HepG2 (cell line): ENCODE measurements around the gene FAM32A. TPM values are rescaled to one million over a fixed set of nuclear protein-coding genes. Genes with fewer than 3 reads are reported as not detected.

Experiments
- ATAC-seq: fragments of 200-7000 bp; cut with Tn5 transposase; 3 replicates; pipeline ENCODE4 v1.9.1; 2020; ENCODE audit warnings: mild to moderate bottlenecking, moderate library complexity
- BruUV-seq: library from RNA; stranded (reverse); fragments of 400-500 nt; replicated peaks from 2 replicates; lab custom pipeline; 2021; lab: Mats Ljungman, UMichigan
- CTCF ChIA-PET: fragments of 300-600 bp; formaldehyde crosslinking; extraction: SDS; loops from one replicate; lab custom pipeline; 2021; ENCODE audit warnings: low total read pairs, inconsistent platforms, low intra/inter-chr PET ratio; lab: Yijun Ruan, JAX
- POLR2A ChIA-PET: fragments of 350-600 bp; sonication (Branson Sonifier 250); formaldehyde crosslinking; loops from one replicate; lab custom pipeline; 2020; ENCODE audit warnings: antibody characterized with exemption, inconsistent platforms; lab: Yijun Ruan, JAX
- DNase-seq: peaks from one replicate; pipeline ENCODE4 v3.0.0-alpha.2; 2015; ENCODE audit warnings: low spot score
- FAIRE-seq: peaks from 3 replicates; lab custom pipeline; 2011; peaks lifted over from hg19 to GRCh38; lab: Jason Lieb, UNC
- H2AFZ ChIP-seq: one replicate; pipeline ENCODE4 v1.6.1; 2011; ENCODE audit warnings: low read length, inconsistent platforms
- H3K27ac ChIP-seq: fragments of 300-600 bp; 3 replicates; pipeline ENCODE4 v1.8.0; 2011; ENCODE audit warnings: mixed run types, mild to moderate bottlenecking, mixed read lengths, low read length, inconsistent platforms; ENCODE audit not compliant: insufficient read depth; ENCODE audit errors: extremely low read length
- H3K27me3 ChIP-seq, 2 experiments: fragments of 200-600 bp in 1 of 2; 2 replicates in 1 of 2; 3 replicates in 1 of 2; pipeline versions ENCODE4 v1.6.0 to v1.8.0; 2011; ENCODE audit warnings: low read length in 2 of 2, mild to moderate bottlenecking in 2 of 2, moderate library complexity in 2 of 2, inconsistent platforms in 1 of 2; ENCODE audit not compliant: insufficient read depth in 2 of 2, control insufficient read depth in 1 of 2
- H3K36me3 ChIP-seq, 2 experiments: fragments of 200-600 bp in 1 of 2; replicated peaks in 1 of 2; 2 replicates in 1 of 2; 3 replicates in 1 of 2; pipeline versions ENCODE4 v1.5.1 to v1.8.0; 2011; ENCODE audit warnings: low read length in 2 of 2, inconsistent platforms in 1 of 2; ENCODE audit not compliant: insufficient read depth in 2 of 2, control insufficient read depth in 1 of 2
- H3K4me1 ChIP-seq: 2 replicates; pipeline ENCODE4 v1.5.1; 2012; ENCODE audit warnings: low read length, inconsistent platforms; ENCODE audit not compliant: insufficient read depth
- H3K4me2 ChIP-seq: 2 replicates; pipeline ENCODE4 v1.6.0; 2011; ENCODE audit warnings: low read depth, low read length, inconsistent platforms
- H3K4me3 ChIP-seq, 3 experiments: fragments of 200-600 bp in 1 of 3; sonication (generic), shearing (Covaris generic) in 1 of 3; replicated peaks in 1 of 3; 2 replicates each; pipeline ENCODE4 v1.5.1; 2011 to 2016; ENCODE audit warnings: low read length in 3 of 3, inconsistent platforms in 2 of 3, low read depth in 2 of 3, mild to moderate bottlenecking in 2 of 3, control low read depth in 1 of 3, mixed read lengths in 1 of 3; ENCODE audit not compliant: insufficient read depth in 1 of 3
- H3K79me2 ChIP-seq: one replicate; pipeline ENCODE4 v1.6.1; 2011; ENCODE audit warnings: low read length, inconsistent platforms; ENCODE audit not compliant: insufficient read depth
- H3K9ac ChIP-seq: 2 replicates; pipeline ENCODE4 v1.6.0; 2011; ENCODE audit warnings: mild to moderate bottlenecking, low read depth, low read length, inconsistent platforms; ENCODE audit not compliant: insufficient read depth
- H3K9me3 ChIP-seq: 2 replicates; pipeline ENCODE4 v1.5.1; 2012; ENCODE audit warnings: mild to moderate bottlenecking, low read length
- H4K20me1 ChIP-seq: 2 replicates; pipeline ENCODE4 v1.6.0; 2011; ENCODE audit warnings: inconsistent platforms, mild to moderate bottlenecking, low read length, moderate library complexity; ENCODE audit not compliant: insufficient read depth
- AGO2 ChIP-seq: fragments of 200-400 bp; formaldehyde crosslinking; optimal IDR thresholded peaks from 2 replicates; pipeline ENCODE3; 2017; ENCODE audit warnings: mild to moderate bottlenecking, low read depth, low read length, moderate library complexity
- AHR ChIP-seq: IDR thresholded peaks from 2 replicates; pipeline ENCODE4 v1.6.1; 2018; ENCODE audit warnings: missing genetic modification reagents, missing compliant biosample characterization
- FOXO1 ChIP-seq: sonication (generic); formaldehyde crosslinking; IDR thresholded peaks from 2 replicates; pipeline ENCODE4 v1.4.0; 2020; ENCODE audit warnings: missing genetic modification reagents
- GPN1 ChIP-seq: sonication (generic); formaldehyde crosslinking; IDR thresholded peaks from 2 replicates; pipeline ENCODE4 v1.5.1; 2020; ENCODE audit warnings: missing genetic modification reagents, borderline replicate concordance
- HMGA1 ChIP-seq: sonication (generic); formaldehyde crosslinking; conservative IDR thresholded peaks from 2 replicates; pipeline ENCODE4 v1.4.0; 2020; ENCODE audit warnings: missing genetic modification reagents
- KLF9 ChIP-seq: IDR thresholded peaks from 2 replicates; pipeline ENCODE4 v1.6.1; 2016; ENCODE audit warnings: low read depth
- MTF2 ChIP-seq: sonication (generic); formaldehyde crosslinking; IDR thresholded peaks from 2 replicates; pipeline ENCODE4 v1.5.0; 2020; ENCODE audit warnings: missing genetic modification reagents, borderline replicate concordance
- NCOA2 ChIP-seq: sonication (generic); formaldehyde crosslinking; IDR thresholded peaks from 2 replicates; pipeline ENCODE4 v1.8.0; 2022; ENCODE audit warnings: inconsistent platforms
- NFIC ChIP-seq: IDR thresholded peaks from 2 replicates; pipeline ENCODE4 v1.6.1; 2012; ENCODE audit warnings: mild to moderate bottlenecking, low read length, inconsistent platforms
- RARG ChIP-seq: sonication (generic); formaldehyde crosslinking; IDR thresholded peaks from 2 replicates; pipeline ENCODE4 v1.4.0; 2020; ENCODE audit warnings: low read depth, mild to moderate bottlenecking, missing genetic modification reagents
- SMYD3 ChIP-seq: sonication (generic); formaldehyde crosslinking; IDR thresholded peaks from 2 replicates; pipeline ENCODE4 v1.8.1; 2023; ENCODE audit warnings: mild to moderate bottlenecking, missing genetic modification reagents
- STAG1 ChIP-seq: sonication (generic); formaldehyde crosslinking; IDR thresholded peaks from 2 replicates; pipeline ENCODE4 v1.4.0; 2020; ENCODE audit warnings: missing genetic modification reagents
- ZC3H4 ChIP-seq: sonication (generic); formaldehyde crosslinking; IDR thresholded peaks from 2 replicates; pipeline ENCODE4 v1.4.0; 2020; ENCODE audit warnings: missing genetic modification reagents, borderline replicate concordance
- ZNF20 ChIP-seq: sonication (generic); formaldehyde crosslinking; IDR thresholded peaks from 2 replicates; pipeline ENCODE4 v1.4.0; 2020; ENCODE audit warnings: mild to moderate bottlenecking, moderate library complexity, missing genetic modification reagents
- ZNF329 ChIP-seq: sonication (generic); formaldehyde crosslinking; IDR thresholded peaks from 2 replicates; pipeline ENCODE4 v1.9.0; 2021; ENCODE audit warnings: low read depth, mild to moderate bottlenecking, missing genetic modification reagents
- ZNF543 ChIP-seq: sonication (generic); formaldehyde crosslinking; IDR thresholded peaks from 2 replicates; pipeline ENCODE4 v1.4.0; 2020; ENCODE audit warnings: mild to moderate bottlenecking, missing genetic modification reagents
- ZNF879 ChIP-seq: sonication (generic); formaldehyde crosslinking; IDR thresholded peaks from 2 replicates; pipeline ENCODE4 v1.8.1; 2023; ENCODE audit warnings: missing genetic modification reagents
- WGBS: methylation state at CpG from one replicate; pipeline ENCODE4 v1.1.6; 2017; ENCODE audit warnings: low lambda C conversion rate; 5-methylcytosine and 5-hydroxymethylcytosine counted together
- in situ Hi-C: cut with HindIII; loops from 2 replicates; pipeline ENCODE4 v1.10.0; 2017; ENCODE audit warnings: low pct_unique_long_range_greater_than_20kb; ENCODE audit not compliant: extremely low pct_ligation_motif_present
- intact Hi-C: fragments of 100-400 bp; cut with micrococcal nuclease; formaldehyde crosslinking; loops from one replicate; pipeline ENCODE4 v1.10.0; 2022; ENCODE audit not compliant: unreplicated experiment
- polyA plus RNA-seq, 8 experiments: library from polyadenylated mRNA; depleted of rRNA in 3 of 8; stranded (reverse) in 7 of 8; unstranded in 1 of 8; fragments of >200 nt; fragmentation: Illumina TruSeq in 4 of 8; extraction: Trizol in 4 of 8; gene quantifications; 2 replicates each; pipeline versions ENCODE4 v1.2.1 to v1.2.3, GENCODE V29; 2011 to 2016; ENCODE audit warnings: low read depth in 4 of 8, missing spikeins in 1 of 8, mixed read lengths in 1 of 8; ENCODE audit not compliant: insufficient read depth in 1 of 8
- total RNA-seq, 5 experiments: library from RNA; depleted of rRNA; stranded (reverse); fragments of >200 nt; fragmentation: Illumina TruSeq; extraction: Trizol; gene quantifications; 2 replicates each; pipeline ENCODE4 v1.2.3, GENCODE V29; 2016; ENCODE audit warnings: low read depth in 1 of 5
- TF ChIP-seq, protein P1 (sequence below): IDR thresholded peaks from 2 replicates; pipeline ENCODE4 v1.6.1; 2016; ENCODE audit warnings: mild to moderate bottlenecking, missing biosample characterization, missing genetic modification reagents
- TF ChIP-seq, protein P2 (sequence below): sonication (generic); formaldehyde crosslinking; IDR thresholded peaks from 2 replicates; pipeline ENCODE4 v1.4.0; 2020; ENCODE audit warnings: missing genetic modification reagents
- TF ChIP-seq, protein P3 (sequence below): sonication (generic); formaldehyde crosslinking; IDR thresholded peaks from 2 replicates; pipeline ENCODE4 v1.5.1; 2020; ENCODE audit warnings: mild to moderate bottlenecking, missing genetic modification reagents, moderate library complexity
- TF ChIP-seq, protein P4 (sequence below): sonication (generic); formaldehyde crosslinking; IDR thresholded peaks from 2 replicates; pipeline ENCODE4 v1.9.0; 2021; ENCODE audit warnings: missing genetic modification reagents, mild to moderate bottlenecking, borderline replicate concordance
- TF ChIP-seq, protein P5 (sequence below): sonication (generic); formaldehyde crosslinking; IDR thresholded peaks from 2 replicates; pipeline ENCODE4 v1.5.0; 2020; ENCODE audit warnings: mild to moderate bottlenecking, missing genetic modification reagents, moderate library complexity

The FAM32A gene
- total and polyA plus RNA-seq, 2 of the 13 experiments (the other 11 are each of a cell fraction or from before 2014, with no cell fraction given) = 85.8 to 86.2 TPM

DNA sequence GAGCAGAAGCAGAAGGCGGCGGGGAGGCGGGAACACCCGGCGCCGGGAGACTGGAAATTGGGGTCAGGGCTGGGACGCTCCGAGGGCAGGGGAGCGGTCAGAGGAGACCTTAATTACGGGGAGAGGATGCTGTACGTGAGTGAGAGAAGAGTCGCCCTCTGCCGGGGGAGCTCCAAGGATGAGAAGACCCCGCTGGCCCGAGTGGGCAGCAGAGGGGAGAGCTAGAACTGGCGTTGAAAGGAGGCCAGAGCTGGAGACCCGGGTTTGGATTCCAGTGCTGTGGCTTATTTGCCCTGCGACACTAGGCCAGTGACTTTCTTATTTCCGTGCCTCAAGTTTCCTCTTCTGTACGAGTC is 536 bp downstream of the FAM32A start:
- ChIA-PET CTCF (interaction anchor here (1.3 to 1.8 kb wide), 3 partner anchors 123 to 557 kb away, joined by 3 to 6 read pairs (median 4); no protein-coding TSS in a partner anchor), POLR2A (interaction anchor here (0.8 to 2.5 kb wide), 18 partner anchors 10 to 513 kb away, joined by 3 to 44 read pairs (median 6); partner anchors contain the start of genes AP1M1, CYP4F11, CYP4F12 and HSH2D)
- peaks cover 18% of the 10 kb centered on the region for H3K79me2 ChIP-seq
- peak overlapping the region; percentile 73 for H3K27ac ChIP-seq
- DNase-seq = peak; percentile 39
- H3K4me1 ChIP-seq = peaks cover 26% of the 10 kb centered on the region
- H3K27me3 ChIP-seq = no peaks in the 10 kb centered on the region; a peak in 1 of 5 replicates
- peak; percentile 79 for ATAC-seq
- H2AFZ ChIP-seq = no peak overlapping the region
- peak overlapping the region; percentile 84 to 96 (median 95) for H3K4me3 ChIP-seq
- in situ Hi-C loops = no loop called here
- no peak for FAIRE-seq
- peak overlapping the region; percentile 78 for H3K4me2 ChIP-seq
- H3K9ac ChIP-seq = peak overlapping the region; percentile 81
- BruUV-seq = TSS peak; percentile 73
- H4K20me1 ChIP-seq = no peaks in the 10 kb centered on the region
- no peaks in the 10 kb centered on the region for H3K9me3 ChIP-seq
- intact Hi-C loops = loop anchor here (1.0 to 10.0 kb wide), 4 partner anchors 12 to 551 kb away; partner anchors contain the start of genes AP1M1 and RAB8A
- WGBS = 2% methylated on average over 19 of the region's 20 CpGs
- peaks cover 16 to 23% of the 10 kb centered on the region in 2 experiments for H3K36me3 ChIP-seq
- TF ChIP-seq, protein P1, sequence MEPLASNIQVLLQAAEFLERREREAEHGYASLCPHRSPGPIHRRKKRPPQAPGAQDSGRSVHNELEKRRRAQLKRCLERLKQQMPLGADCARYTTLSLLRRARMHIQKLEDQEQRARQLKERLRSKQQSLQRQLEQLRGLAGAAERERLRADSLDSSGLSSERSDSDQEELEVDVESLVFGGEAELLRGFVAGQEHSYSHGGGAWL (CRISPR knock-in tag) = no peak
- TF ChIP-seq KLF9 (CRISPR knock-in tag) (0 out of 2 replicates have a peak, but pooled peaks have one; percentile 5), MTF2 (CRISPR knock-in tag) (no peak), FOXO1 (CRISPR knock-in tag) (no peak), HMGA1 (CRISPR knock-in tag) (no peak), ZNF879 (CRISPR knock-in tag) (no peak), ZC3H4 (CRISPR knock-in tag) (no peak), GPN1 (CRISPR knock-in tag) (no peak), ZNF543 (0 out of 2 replicates have a peak, but pooled peaks have one; percentile 10), NFIC (no peak), NCOA2 (CRISPR knock-in tag) (0 out of 2 replicates have a peak, but pooled peaks have one; percentile 3), ZNF20 (CRISPR knock-in tag) (0 out of 2 replicates have a peak, but pooled peaks have one; percentile 2), RARG (CRISPR knock-in tag) (no peak), SMYD3 (CRISPR knock-in tag) (0 out of 2 replicates have a peak, but pooled peaks have one; percentile 3), AHR (CRISPR knock-in tag) (no peak), ZNF329 (CRISPR knock-in tag) (no peak), STAG1 (CRISPR knock-in tag) (peak; percentile 35), AGO2 (no peak)
- TF ChIP-seq, protein P2, sequence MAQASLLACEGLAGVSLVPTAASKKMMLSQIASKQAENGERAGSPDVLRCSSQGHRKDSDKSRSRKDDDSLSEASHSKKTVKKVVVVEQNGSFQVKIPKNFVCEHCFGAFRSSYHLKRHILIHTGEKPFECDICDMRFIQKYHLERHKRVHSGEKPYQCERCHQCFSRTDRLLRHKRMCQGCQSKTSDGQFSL (CRISPR knock-in tag) = no peak
- TF ChIP-seq, protein P3, sequence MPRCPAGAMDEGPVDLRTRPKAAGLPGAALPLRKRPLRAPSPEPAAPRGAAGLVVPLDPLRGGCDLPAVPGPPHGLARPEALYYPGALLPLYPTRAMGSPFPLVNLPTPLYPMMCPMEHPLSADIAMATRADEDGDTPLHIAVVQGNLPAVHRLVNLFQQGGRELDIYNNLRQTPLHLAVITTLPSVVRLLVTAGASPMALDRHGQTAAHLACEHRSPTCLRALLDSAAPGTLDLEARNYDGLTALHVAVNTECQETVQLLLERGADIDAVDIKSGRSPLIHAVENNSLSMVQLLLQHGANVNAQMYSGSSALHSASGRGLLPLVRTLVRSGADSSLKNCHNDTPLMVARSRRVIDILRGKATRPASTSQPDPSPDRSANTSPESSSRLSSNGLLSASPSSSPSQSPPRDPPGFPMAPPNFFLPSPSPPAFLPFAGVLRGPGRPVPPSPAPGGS (CRISPR knock-in tag) = no peak
- TF ChIP-seq, protein P4, sequence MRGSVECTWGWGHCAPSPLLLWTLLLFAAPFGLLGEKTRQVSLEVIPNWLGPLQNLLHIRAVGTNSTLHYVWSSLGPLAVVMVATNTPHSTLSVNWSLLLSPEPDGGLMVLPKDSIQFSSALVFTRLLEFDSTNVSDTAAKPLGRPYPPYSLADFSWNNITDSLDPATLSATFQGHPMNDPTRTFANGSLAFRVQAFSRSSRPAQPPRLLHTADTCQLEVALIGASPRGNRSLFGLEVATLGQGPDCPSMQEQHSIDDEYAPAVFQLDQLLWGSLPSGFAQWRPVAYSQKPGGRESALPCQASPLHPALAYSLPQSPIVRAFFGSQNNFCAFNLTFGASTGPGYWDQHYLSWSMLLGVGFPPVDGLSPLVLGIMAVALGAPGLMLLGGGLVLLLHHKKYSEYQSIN (CRISPR knock-in tag) = no peak
- TF ChIP-seq, protein P5, sequence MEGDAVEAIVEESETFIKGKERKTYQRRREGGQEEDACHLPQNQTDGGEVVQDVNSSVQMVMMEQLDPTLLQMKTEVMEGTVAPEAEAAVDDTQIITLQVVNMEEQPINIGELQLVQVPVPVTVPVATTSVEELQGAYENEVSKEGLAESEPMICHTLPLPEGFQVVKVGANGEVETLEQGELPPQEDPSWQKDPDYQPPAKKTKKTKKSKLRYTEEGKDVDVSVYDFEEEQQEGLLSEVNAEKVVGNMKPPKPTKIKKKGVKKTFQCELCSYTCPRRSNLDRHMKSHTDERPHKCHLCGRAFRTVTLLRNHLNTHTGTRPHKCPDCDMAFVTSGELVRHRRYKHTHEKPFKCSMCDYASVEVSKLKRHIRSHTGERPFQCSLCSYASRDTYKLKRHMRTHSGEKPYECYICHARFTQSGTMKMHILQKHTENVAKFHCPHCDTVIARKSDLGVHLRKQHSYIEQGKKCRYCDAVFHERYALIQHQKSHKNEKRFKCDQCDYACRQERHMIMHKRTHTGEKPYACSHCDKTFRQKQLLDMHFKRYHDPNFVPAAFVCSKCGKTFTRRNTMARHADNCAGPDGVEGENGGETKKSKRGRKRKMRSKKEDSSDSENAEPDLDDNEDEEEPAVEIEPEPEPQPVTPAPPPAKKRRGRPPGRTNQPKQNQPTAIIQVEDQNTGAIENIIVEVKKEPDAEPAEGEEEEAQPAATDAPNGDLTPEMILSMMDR (CRISPR knock-in tag) = peak; percentile 62
